ENCODE data around the gene MAGOH. TPM values are rescaled to one million over a fixed set of nuclear protein-coding genes. Genes with fewer than 3 reads are reported as not detected.
"Not testable (repeated sequence)": the region's sequence is repeated elsewhere in the genome, so short reads cannot be mapped to it uniquely, and the experiment has no call there.

Gene MAGOH
- total and polyA plus RNA-seq, 4 donors, result 16.4 to 32.5 (median 26.5) TPM

DNA sequence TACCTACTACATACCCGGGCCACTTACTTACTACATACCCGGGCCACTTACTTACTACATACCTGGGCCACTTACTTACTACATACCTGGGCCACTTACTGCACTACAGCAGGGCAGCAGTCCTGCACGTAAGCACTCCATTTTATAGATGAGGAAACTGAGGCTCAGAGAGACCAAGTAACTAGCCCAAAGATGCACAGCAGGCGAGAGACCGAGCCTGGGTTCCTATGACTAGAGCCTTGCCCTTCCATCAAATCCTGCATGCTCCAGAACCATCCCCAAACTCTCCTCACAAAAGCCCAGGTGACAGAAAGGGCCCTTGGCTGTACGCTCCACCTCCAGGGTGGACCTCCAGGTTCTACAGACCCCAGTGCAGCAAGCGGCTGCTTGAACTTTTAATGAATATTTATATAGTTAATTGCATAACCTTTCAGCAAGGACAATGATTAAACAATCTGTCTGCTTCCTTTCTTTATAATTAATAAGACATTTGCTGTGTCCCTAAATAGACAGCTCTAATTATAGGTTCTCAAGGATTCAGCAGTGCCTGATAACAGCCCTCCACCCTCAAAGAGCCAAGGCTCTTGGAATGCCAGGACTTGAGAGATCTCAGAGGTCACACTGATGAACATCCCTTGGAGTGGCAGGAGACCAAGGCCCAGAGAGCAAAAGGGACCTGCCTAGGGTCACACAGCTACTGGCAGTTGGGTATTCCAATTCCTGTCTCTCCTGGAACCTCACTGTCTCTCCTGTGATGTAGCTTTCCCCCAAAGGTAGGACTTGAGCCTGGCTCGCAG is 46.1 kb upstream of the MAGOH start:
- TF ChIP-seq TAF1 (conservative IDR thresholded peaks at IDR 0.05) (no peak), HNF4A (conservative IDR thresholded peaks at IDR 0.05) (no peak), NR2F2 (IDR thresholded peaks at IDR 0.05) (no peak), RXRA (IDR thresholded peaks at IDR 0.05) (no peak), YY1 (IDR thresholded peaks at IDR 0.05) (no peak), HNF4G (IDR thresholded peaks at IDR 0.05) (no peak), JUND (IDR thresholded peaks at IDR 0.05) (no peak), FOXA1 (IDR thresholded peaks at IDR 0.05) (no peak), GABPA (IDR thresholded peaks at IDR 0.05 in 1 of 2, conservative IDR thresholded peaks at IDR 0.05 in 1 of 2) (no peak), RAD21 (IDR thresholded peaks at IDR 0.05) (no peak), FOXA2 (IDR thresholded peaks at IDR 0.05) (no peak), EGR1 (IDR thresholded peaks at IDR 0.05; ENCODE audit: low read depth in 2 of 2) (no peak), SP1 (IDR thresholded peaks at IDR 0.05) (no peak)
- TF ChIP-seq, protein P1, sequence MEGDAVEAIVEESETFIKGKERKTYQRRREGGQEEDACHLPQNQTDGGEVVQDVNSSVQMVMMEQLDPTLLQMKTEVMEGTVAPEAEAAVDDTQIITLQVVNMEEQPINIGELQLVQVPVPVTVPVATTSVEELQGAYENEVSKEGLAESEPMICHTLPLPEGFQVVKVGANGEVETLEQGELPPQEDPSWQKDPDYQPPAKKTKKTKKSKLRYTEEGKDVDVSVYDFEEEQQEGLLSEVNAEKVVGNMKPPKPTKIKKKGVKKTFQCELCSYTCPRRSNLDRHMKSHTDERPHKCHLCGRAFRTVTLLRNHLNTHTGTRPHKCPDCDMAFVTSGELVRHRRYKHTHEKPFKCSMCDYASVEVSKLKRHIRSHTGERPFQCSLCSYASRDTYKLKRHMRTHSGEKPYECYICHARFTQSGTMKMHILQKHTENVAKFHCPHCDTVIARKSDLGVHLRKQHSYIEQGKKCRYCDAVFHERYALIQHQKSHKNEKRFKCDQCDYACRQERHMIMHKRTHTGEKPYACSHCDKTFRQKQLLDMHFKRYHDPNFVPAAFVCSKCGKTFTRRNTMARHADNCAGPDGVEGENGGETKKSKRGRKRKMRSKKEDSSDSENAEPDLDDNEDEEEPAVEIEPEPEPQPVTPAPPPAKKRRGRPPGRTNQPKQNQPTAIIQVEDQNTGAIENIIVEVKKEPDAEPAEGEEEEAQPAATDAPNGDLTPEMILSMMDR (IDR thresholded peaks at IDR 0.05; ENCODE audit: low read depth, low read length, missing input control), result no peak
- TF ChIP-seq, protein P2, sequence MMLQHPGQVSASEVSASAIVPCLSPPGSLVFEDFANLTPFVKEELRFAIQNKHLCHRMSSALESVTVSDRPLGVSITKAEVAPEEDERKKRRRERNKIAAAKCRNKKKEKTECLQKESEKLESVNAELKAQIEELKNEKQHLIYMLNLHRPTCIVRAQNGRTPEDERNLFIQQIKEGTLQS (IDR thresholded peaks at IDR 0.05), result no peak
- TF ChIP-seq, protein P3, sequence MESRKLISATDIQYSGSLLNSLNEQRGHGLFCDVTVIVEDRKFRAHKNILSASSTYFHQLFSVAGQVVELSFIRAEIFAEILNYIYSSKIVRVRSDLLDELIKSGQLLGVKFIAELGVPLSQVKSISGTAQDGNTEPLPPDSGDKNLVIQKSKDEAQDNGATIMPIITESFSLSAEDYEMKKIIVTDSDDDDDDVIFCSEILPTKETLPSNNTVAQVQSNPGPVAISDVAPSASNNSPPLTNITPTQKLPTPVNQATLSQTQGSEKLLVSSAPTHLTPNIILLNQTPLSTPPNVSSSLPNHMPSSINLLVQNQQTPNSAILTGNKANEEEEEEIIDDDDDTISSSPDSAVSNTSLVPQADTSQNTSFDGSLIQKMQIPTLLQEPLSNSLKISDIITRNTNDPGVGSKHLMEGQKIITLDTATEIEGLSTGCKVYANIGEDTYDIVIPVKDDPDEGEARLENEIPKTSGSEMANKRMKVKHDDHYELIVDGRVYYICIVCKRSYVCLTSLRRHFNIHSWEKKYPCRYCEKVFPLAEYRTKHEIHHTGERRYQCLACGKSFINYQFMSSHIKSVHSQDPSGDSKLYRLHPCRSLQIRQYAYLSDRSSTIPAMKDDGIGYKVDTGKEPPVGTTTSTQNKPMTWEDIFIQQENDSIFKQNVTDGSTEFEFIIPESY (IDR thresholded peaks at IDR 0.05), result no peak
- TF ChIP-seq, protein P4, sequence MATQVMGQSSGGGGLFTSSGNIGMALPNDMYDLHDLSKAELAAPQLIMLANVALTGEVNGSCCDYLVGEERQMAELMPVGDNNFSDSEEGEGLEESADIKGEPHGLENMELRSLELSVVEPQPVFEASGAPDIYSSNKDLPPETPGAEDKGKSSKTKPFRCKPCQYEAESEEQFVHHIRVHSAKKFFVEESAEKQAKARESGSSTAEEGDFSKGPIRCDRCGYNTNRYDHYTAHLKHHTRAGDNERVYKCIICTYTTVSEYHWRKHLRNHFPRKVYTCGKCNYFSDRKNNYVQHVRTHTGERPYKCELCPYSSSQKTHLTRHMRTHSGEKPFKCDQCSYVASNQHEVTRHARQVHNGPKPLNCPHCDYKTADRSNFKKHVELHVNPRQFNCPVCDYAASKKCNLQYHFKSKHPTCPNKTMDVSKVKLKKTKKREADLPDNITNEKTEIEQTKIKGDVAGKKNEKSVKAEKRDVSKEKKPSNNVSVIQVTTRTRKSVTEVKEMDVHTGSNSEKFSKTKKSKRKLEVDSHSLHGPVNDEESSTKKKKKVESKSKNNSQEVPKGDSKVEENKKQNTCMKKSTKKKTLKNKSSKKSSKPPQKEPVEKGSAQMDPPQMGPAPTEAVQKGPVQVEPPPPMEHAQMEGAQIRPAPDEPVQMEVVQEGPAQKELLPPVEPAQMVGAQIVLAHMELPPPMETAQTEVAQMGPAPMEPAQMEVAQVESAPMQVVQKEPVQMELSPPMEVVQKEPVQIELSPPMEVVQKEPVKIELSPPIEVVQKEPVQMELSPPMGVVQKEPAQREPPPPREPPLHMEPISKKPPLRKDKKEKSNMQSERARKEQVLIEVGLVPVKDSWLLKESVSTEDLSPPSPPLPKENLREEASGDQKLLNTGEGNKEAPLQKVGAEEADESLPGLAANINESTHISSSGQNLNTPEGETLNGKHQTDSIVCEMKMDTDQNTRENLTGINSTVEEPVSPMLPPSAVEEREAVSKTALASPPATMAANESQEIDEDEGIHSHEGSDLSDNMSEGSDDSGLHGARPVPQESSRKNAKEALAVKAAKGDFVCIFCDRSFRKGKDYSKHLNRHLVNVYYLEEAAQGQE (IDR thresholded peaks at IDR 0.05), result no peak
- 96% methylated on average over 8 of the region's 8 CpGs for WGBS
- Histone ChIP-seq H3K9ac (ENCODE audit: low read depth in 1 of 2, low read length in 2 of 2) (no peak overlapping the region), H3K27me3 (ENCODE audit: control insufficient read depth in 4 of 4, insufficient read depth in 4 of 4, low read length in 3 of 4) (peaks cover 0 to 4% (median 0%) of the 10 kb centered on the region in 4 donors), H3K4me3 (ENCODE audit: low read depth in 1 of 3, low read length in 3 of 3) (no peak overlapping the region), H3K4me1 (ENCODE audit: control insufficient read depth in 4 of 4, insufficient read depth in 4 of 4, low read length in 3 of 4) (no peaks in the 10 kb centered on the region), H3K9me3 (ENCODE audit: control insufficient read depth in 4 of 4, low read length in 3 of 4) (no peaks in the 10 kb centered on the region), H3K36me3 (ENCODE audit: control insufficient read depth in 4 of 4, insufficient read depth in 3 of 4, low read depth in 1 of 4, low read length in 3 of 4) (no peaks in the 10 kb centered on the region), H3K27ac (ENCODE audit: low read depth in 1 of 2, low read length in 2 of 2) (no peak overlapping the region)
- no peak for DNase-seq (ENCODE audit: low spot score)

DNA sequence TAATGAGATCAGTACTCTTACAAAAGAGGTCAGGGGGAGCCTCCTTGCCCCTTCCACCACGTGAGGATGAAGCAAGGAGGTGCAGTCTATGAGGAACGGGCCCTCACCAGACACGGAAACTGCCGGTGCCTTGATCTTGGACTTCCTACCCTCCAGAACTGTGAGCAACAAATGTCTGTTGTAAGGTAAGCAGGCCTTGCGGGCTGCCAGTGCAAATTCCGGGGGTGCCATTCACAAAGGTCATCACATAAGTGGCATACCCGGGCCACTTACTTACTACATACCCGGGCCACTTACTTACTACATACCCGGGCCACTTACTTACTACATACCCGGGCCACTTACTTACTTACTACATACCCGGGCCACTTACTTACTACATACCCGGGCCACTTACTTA is 44.8 kb upstream of the MAGOH start:
- 97% methylated on average over 12 of the region's 12 CpGs for WGBS
- not testable (repeated sequence) for H3K9me3 ChIP-seq (ENCODE audit: control insufficient read depth in 4 of 4, low read length in 3 of 4)

More for the DNA sequence above, 44.8 kb upstream of the MAGOH start:
- not testable (repeated sequence) for H3K9ac ChIP-seq (ENCODE audit: low read depth in 1 of 2, low read length in 2 of 2); H3K36me3 ChIP-seq (ENCODE audit: control insufficient read depth in 4 of 4, insufficient read depth in 3 of 4, low read depth in 1 of 4, low read length in 3 of 4); H3K27me3 ChIP-seq (ENCODE audit: control insufficient read depth in 4 of 4, insufficient read depth in 4 of 4, low read length in 3 of 4); DNase-seq (ENCODE audit: low spot score); H3K4me1 ChIP-seq (ENCODE audit: control insufficient read depth in 4 of 4, insufficient read depth in 4 of 4, low read length in 3 of 4); H3K4me3 ChIP-seq (ENCODE audit: low read depth in 1 of 3, low read length in 3 of 3); H3K27ac ChIP-seq (ENCODE audit: low read depth in 1 of 2, low read length in 2 of 2)
